HepG2 (cell line): ENCODE results near the gene RGS1. TPM values are rescaled to one million over a fixed set of nuclear protein-coding genes. Genes with fewer than 3 reads are reported as not detected.
A peak's percentile ranks its signal among the peaks of the same experiment; 100 is the strongest.

Source experiments
- ATAC-seq: fragments of 200-7000 bp; cut with Tn5 transposase; 3 replicates; pipeline ENCODE4 v1.9.1; 2020; ENCODE audit warnings: mild to moderate bottlenecking, moderate library complexity
- BruUV-seq: library from RNA; stranded (reverse); fragments of 400-500 nt; replicated peaks from 2 replicates; lab custom pipeline; 2021; lab: Mats Ljungman, UMichigan
- CTCF ChIA-PET: fragments of 300-600 bp; formaldehyde crosslinking; extraction: SDS; loops from one replicate; lab custom pipeline; 2021; ENCODE audit warnings: low total read pairs, inconsistent platforms, low intra/inter-chr PET ratio; lab: Yijun Ruan, JAX
- POLR2A ChIA-PET: fragments of 350-600 bp; sonication (Branson Sonifier 250); formaldehyde crosslinking; loops from one replicate; lab custom pipeline; 2020; ENCODE audit warnings: antibody characterized with exemption, inconsistent platforms; lab: Yijun Ruan, JAX
- DNase-seq: peaks from one replicate; pipeline ENCODE4 v3.0.0-alpha.2; 2015; ENCODE audit warnings: low spot score
- FAIRE-seq: peaks from 3 replicates; lab custom pipeline; 2011; peaks lifted over from hg19 to GRCh38; lab: Jason Lieb, UNC
- H2AFZ ChIP-seq: one replicate; pipeline ENCODE4 v1.6.1; 2011; ENCODE audit warnings: low read length, inconsistent platforms
- H3K27ac ChIP-seq: fragments of 300-600 bp; 3 replicates; pipeline ENCODE4 v1.8.0; 2011; ENCODE audit warnings: mixed run types, mild to moderate bottlenecking, mixed read lengths, low read length, inconsistent platforms; ENCODE audit not compliant: insufficient read depth; ENCODE audit errors: extremely low read length
- H3K27me3 ChIP-seq, 2 experiments: fragments of 200-600 bp in 1 of 2; 2 replicates in 1 of 2; 3 replicates in 1 of 2; pipeline versions ENCODE4 v1.6.0 to v1.8.0; 2011; ENCODE audit warnings: low read length in 2 of 2, mild to moderate bottlenecking in 2 of 2, moderate library complexity in 2 of 2, inconsistent platforms in 1 of 2; ENCODE audit not compliant: insufficient read depth in 2 of 2, control insufficient read depth in 1 of 2
- H3K36me3 ChIP-seq, 2 experiments: fragments of 200-600 bp in 1 of 2; replicated peaks in 1 of 2; 2 replicates in 1 of 2; 3 replicates in 1 of 2; pipeline versions ENCODE4 v1.5.1 to v1.8.0; 2011; ENCODE audit warnings: low read length in 2 of 2, inconsistent platforms in 1 of 2; ENCODE audit not compliant: insufficient read depth in 2 of 2, control insufficient read depth in 1 of 2
- H3K4me1 ChIP-seq: 2 replicates; pipeline ENCODE4 v1.5.1; 2012; ENCODE audit warnings: low read length, inconsistent platforms; ENCODE audit not compliant: insufficient read depth
- H3K4me2 ChIP-seq: 2 replicates; pipeline ENCODE4 v1.6.0; 2011; ENCODE audit warnings: low read depth, low read length, inconsistent platforms
- H3K4me3 ChIP-seq, 3 experiments: fragments of 200-600 bp in 1 of 3; sonication (generic), shearing (Covaris generic) in 1 of 3; replicated peaks in 1 of 3; 2 replicates each; pipeline ENCODE4 v1.5.1; 2011 to 2016; ENCODE audit warnings: low read length in 3 of 3, inconsistent platforms in 2 of 3, low read depth in 2 of 3, mild to moderate bottlenecking in 2 of 3, control low read depth in 1 of 3, mixed read lengths in 1 of 3; ENCODE audit not compliant: insufficient read depth in 1 of 3
- H3K79me2 ChIP-seq: one replicate; pipeline ENCODE4 v1.6.1; 2011; ENCODE audit warnings: low read length, inconsistent platforms; ENCODE audit not compliant: insufficient read depth
- H3K9ac ChIP-seq: 2 replicates; pipeline ENCODE4 v1.6.0; 2011; ENCODE audit warnings: mild to moderate bottlenecking, low read depth, low read length, inconsistent platforms; ENCODE audit not compliant: insufficient read depth
- H3K9me3 ChIP-seq: 2 replicates; pipeline ENCODE4 v1.5.1; 2012; ENCODE audit warnings: mild to moderate bottlenecking, low read length
- H4K20me1 ChIP-seq: 2 replicates; pipeline ENCODE4 v1.6.0; 2011; ENCODE audit warnings: inconsistent platforms, mild to moderate bottlenecking, low read length, moderate library complexity; ENCODE audit not compliant: insufficient read depth
- ATAD3A ChIP-seq: sonication (generic); formaldehyde crosslinking; IDR thresholded peaks from 2 replicates; pipeline ENCODE4 v1.4.0; 2020; ENCODE audit warnings: missing genetic modification reagents
- FOXK2 ChIP-seq: fragments of 450-650 bp; IDR thresholded peaks from 2 replicates; pipeline ENCODE4 v1.6.1; 2016
- JUN ChIP-seq: sonication (generic); formaldehyde crosslinking; IDR thresholded peaks from 2 replicates; pipeline ENCODE4 v1.4.0; 2020; ENCODE audit warnings: mild to moderate bottlenecking, missing genetic modification reagents
- NFE2L2 ChIP-seq: fragments of 150-350 bp; IDR thresholded peaks from 2 replicates; pipeline ENCODE4 v1.6.1; 2014; ENCODE audit warnings: low read length
- RXRB ChIP-seq: IDR thresholded peaks from 2 replicates; pipeline ENCODE4 v1.6.1; 2016; ENCODE audit warnings: borderline replicate concordance, missing genetic modification reagents, missing compliant biosample characterization
- SMAD9 ChIP-seq: sonication (generic); formaldehyde crosslinking; IDR thresholded peaks from 2 replicates; pipeline ENCODE4 v1.5.1; 2020; ENCODE audit warnings: mild to moderate bottlenecking, missing genetic modification reagents
- SOX6 ChIP-seq, 2 experiments: fragments of 450-650 bp in 1 of 2; sonication (generic) in 1 of 2; formaldehyde crosslinking in 1 of 2; IDR thresholded peaks; 2 replicates each; pipeline versions ENCODE4 v1.4.0 to v1.6.1; 2017 to 2020; ENCODE audit warnings: antibody characterized with exemption in 1 of 2, mild to moderate bottlenecking in 1 of 2, missing genetic modification reagents in 1 of 2
- YY1 ChIP-seq: IDR thresholded peaks from 2 replicates; pipeline ENCODE4 v1.6.1; 2011; ENCODE audit warnings: low read length, low read depth, moderate library complexity, mild to moderate bottlenecking; ENCODE audit not compliant: insufficient read depth, insufficient replicate concordance
- ZNF333 ChIP-seq: sonication (generic); formaldehyde crosslinking; IDR thresholded peaks from 2 replicates; pipeline ENCODE4 v1.4.0; 2020; ENCODE audit warnings: mild to moderate bottlenecking, missing genetic modification reagents, borderline replicate concordance
- WGBS: methylation state at CpG from one replicate; pipeline ENCODE4 v1.1.6; 2017; ENCODE audit warnings: low lambda C conversion rate; 5-methylcytosine and 5-hydroxymethylcytosine counted together
- in situ Hi-C: cut with HindIII; loops from 2 replicates; pipeline ENCODE4 v1.10.0; 2017; ENCODE audit warnings: low pct_unique_long_range_greater_than_20kb; ENCODE audit not compliant: extremely low pct_ligation_motif_present
- intact Hi-C: fragments of 100-400 bp; cut with micrococcal nuclease; formaldehyde crosslinking; loops from one replicate; pipeline ENCODE4 v1.10.0; 2022; ENCODE audit not compliant: unreplicated experiment
- polyA plus RNA-seq, 8 experiments: library from polyadenylated mRNA; depleted of rRNA in 3 of 8; stranded (reverse) in 7 of 8; unstranded in 1 of 8; fragments of >200 nt; fragmentation: Illumina TruSeq in 4 of 8; extraction: Trizol in 4 of 8; gene quantifications; 2 replicates each; pipeline versions ENCODE4 v1.2.1 to v1.2.3, GENCODE V29; 2011 to 2016; ENCODE audit warnings: low read depth in 4 of 8, missing spikeins in 1 of 8, mixed read lengths in 1 of 8; ENCODE audit not compliant: insufficient read depth in 1 of 8
- total RNA-seq, 5 experiments: library from RNA; depleted of rRNA; stranded (reverse); fragments of >200 nt; fragmentation: Illumina TruSeq; extraction: Trizol; gene quantifications; 2 replicates each; pipeline ENCODE4 v1.2.3, GENCODE V29; 2016; ENCODE audit warnings: low read depth in 1 of 5

The RGS1 gene
- total and polyA plus RNA-seq, 2 of the 13 experiments (the other 11 are each of a cell fraction or from before 2014, with no cell fraction given) = not detected

DNA sequence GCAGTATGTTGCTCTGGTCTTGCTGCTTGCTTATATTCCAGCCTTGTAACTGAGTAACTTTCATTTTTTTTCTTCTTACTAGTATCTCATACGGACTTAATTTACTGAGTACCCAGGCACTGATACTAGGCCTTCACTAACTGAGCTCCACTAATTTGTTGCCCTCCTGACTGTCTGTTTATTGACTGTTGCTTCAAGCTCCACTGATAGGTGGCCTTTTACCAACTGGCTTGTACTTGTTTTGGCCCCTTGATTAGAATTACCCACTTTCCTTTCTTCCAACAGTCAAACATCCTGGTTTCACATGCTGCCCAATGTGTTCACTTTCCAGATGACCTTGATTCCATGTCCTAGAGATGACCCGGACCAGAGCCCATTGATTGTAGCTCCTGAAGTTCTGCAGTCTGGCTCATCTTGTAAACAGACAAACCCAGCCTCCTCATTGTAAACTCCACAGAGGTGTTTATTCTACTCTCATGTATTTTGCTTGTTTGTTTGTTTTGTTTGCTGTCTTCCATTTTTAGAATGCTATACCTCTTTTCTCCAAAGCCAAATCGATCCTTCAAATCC, 27.7 kb downstream of the RGS1 start (continued):
- TF ChIP-seq SOX6 (IDR thresholded peaks at IDR 0.05) = no peak
- peak; percentile 57 for TF ChIP-seq SOX6 (CRISPR knock-in tag; IDR thresholded peaks at IDR 0.05)
- TF ChIP-seq YY1 = no peak

DNA sequence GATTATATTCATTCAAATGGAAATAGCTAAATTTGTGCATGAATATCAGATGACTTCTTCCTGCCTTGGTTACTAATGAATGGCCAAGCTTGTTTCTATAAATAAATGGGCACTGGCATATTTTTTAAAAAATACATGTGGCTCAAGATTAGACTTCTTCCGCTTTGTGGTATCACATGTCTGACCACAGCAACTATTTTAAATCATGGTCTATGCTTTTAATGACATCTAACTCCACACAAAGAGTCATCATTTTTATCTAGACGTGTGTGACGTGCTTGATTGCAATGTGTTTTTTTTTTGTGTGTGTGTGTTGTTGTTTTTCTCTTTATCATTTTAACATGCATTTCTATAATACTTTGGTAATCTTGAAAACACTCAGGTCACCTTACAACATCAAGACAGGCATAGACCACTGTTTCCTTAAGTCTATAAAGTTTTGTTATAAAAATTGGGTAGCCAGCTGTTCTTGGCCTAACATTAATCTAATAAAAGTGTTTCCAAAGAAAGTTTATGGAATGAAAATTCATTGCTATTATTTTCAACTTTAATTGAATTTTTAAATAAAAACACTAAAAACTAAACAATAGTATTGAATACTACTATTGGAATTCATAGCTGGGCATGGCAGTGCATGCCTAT, 29.5 kb downstream of the RGS1 start:
- FAIRE-seq = no peak
- POLR2A ChIA-PET = no interaction called here
- CTCF ChIA-PET = no interaction called here
- no TSS peak for BruUV-seq
- peaks cover 9% of the 10 kb centered on the region; the same call in 1 of the 2 replicates for H3K4me1 ChIP-seq
- no peaks in the 10 kb centered on the region for H3K79me2 ChIP-seq
- no peaks in the 10 kb centered on the region for H4K20me1 ChIP-seq
- no peaks in the 10 kb centered on the region for H3K36me3 ChIP-seq
- TF ChIP-seq SMAD9 (CRISPR knock-in tag) (no peak), FOXK2 (no peak), ZNF333 (no peak)
- no peaks in the 10 kb centered on the region for H3K9me3 ChIP-seq
- ATAC-seq = no peak
- no peak overlapping the region for H3K27ac ChIP-seq
- no peak overlapping the region for H3K4me3 ChIP-seq
- DNase-seq = no peak
- WGBS = 43% methylated on average over 3 of the region's 3 CpGs
- in situ Hi-C loops = no loop called here
- intact Hi-C loops = no loop called here
- no peak overlapping the region for H3K9ac ChIP-seq
- no peaks in the 10 kb centered on the region for H3K27me3 ChIP-seq
- no peak overlapping the region for H3K4me2 ChIP-seq
- H2AFZ ChIP-seq = no peak overlapping the region

- no peak overlapping the region for H3K4me2 ChIP-seq
- peaks cover 7% of the 10 kb centered on the region; the same call in 1 of the 2 replicates for H3K4me1 ChIP-seq
- H3K27me3 ChIP-seq = no peaks in the 10 kb centered on the region
- H2AFZ ChIP-seq = no peak overlapping the region
- POLR2A ChIA-PET = no interaction called here
- BruUV-seq = no TSS peak
- DNase-seq = no peak
- ATAC-seq = no peak
- TF ChIP-seq NFE2L2 = no peak
- TF ChIP-seq RXRB (CRISPR knock-in tag) = no peak
- no peak for TF ChIP-seq JUN (CRISPR knock-in tag)
- TF ChIP-seq ATAD3A (CRISPR knock-in tag) = no peak
- TF ChIP-seq, all 625 proteins: peak for 0
- intact Hi-C loops = no loop called here
- Histone ChIP-seq H3K4me3 (no peak overlapping the region), H3K79me2 (no peaks in the 10 kb centered on the region), H3K9me3 (no peaks in the 10 kb centered on the region), H3K36me3 (no peaks in the 10 kb centered on the region), H3K9ac (no peak overlapping the region), H3K27ac (no peak overlapping the region), H4K20me1 (no peaks in the 10 kb centered on the region)
- in situ Hi-C loops = no loop called here
- WGBS = 30% methylated on average over 2 of the region's 2 CpGs
- no peak for FAIRE-seq
- CTCF ChIA-PET = interaction anchor here (3.1 kb wide), 1 partner anchor 134 kb away, joined by 12 read pairs; no protein-coding TSS in a partner anchor
Measured at GRCh38 chr1:192608671-192609070, 33.1 kb downstream of the RGS1 start.
